GM18858 (cell line): ENCODE results near the gene LYG2.
"Not testable (repeated sequence)": the region's sequence is repeated elsewhere in the genome, so short reads cannot be mapped to it uniquely, and the experiment has no call there.

Source experiments
- ATAC-seq: cut with Tn5 transposase; IDR thresholded peaks from one replicate; pipeline ENCODE4 v1.9.1; 2021; ENCODE audit not compliant: unreplicated experiment

Gene LYG2

GRCh38 chr2:99201959-99202678 lies 53.3 kb downstream of the LYG2 start:
- no peak for ATAC-seq

GRCh38 chr2:99200076-99200800 lies 55.2 kb downstream of the LYG2 start:
- no peak for ATAC-seq

- no peak for ATAC-seq
Observed at GRCh38 chr2:99198103-99198841, 57.2 kb downstream of the LYG2 start.

GRCh38 chr2:99192364-99192763 lies 63.1 kb downstream of the LYG2 start:
- not testable (repeated sequence) for ATAC-seq
